Stimulated activated CD8-positive, alpha-beta memory T cell treated with anti-CD3 and anti-CD28 coated beads, Interleukin-12 subunit alpha, Interleukin-12 subunit beta, amount 100 ng/mL, for 1 hour (primary cell): Measurements from ENCODE around the gene PPP1R2.
"Not testable (repeated sequence)": the region's sequence is repeated elsewhere in the genome, so short reads cannot be mapped to it uniquely, and the experiment has no call there.

ENCODE experiments used
- DNase-seq: peaks from one replicate; pipeline ENCODE4 v3.0.0-alpha.2; 2020; ENCODE audit warnings: low read depth

Gene PPP1R2

DNA sequence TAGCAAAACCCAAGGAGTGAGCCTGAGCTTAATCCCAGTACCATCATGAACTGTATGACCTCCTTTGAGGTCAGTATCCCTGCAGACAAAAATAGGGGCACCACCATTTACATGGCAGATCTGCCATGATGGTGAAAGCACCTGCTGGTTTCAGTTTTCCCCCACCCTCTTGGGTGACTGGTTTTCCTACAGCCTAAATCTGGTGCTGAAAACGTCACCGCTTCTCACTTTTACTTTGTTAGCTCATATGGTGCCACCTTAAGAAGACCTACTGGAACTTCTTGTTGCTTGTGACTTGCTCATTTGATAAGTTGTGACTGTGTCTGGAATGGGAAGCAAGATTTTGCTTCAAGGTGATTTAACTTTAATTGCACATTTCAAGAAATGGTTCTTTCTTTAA, 5.1 kb downstream of the PPP1R2 start:
- no peak for DNase-seq

- DNase-seq: no peak
These were observed 7.8 kb downstream of the PPP1R2 start for GRCh38 chr3:195535293-195535692.

DNA sequence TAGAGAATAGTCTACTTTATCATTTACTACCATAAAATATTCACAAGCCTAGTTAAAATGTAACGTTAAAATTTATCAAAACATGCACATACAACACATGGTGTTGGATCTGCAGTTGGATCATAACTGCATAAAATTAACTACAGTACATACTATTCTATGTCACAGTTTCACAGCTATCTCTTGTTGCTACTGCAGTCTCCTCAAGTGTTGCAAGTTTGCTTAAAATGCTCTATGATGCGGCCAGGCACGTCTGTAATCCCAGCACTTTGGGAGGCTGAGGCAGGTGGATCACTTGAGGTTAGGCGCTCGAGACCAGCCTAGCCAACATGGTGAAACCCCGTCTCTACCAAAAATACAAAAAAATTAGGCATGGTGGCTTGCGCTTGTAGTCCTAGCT, 10.3 kb downstream of the PPP1R2 start:
- no peak for DNase-seq

DNA sequence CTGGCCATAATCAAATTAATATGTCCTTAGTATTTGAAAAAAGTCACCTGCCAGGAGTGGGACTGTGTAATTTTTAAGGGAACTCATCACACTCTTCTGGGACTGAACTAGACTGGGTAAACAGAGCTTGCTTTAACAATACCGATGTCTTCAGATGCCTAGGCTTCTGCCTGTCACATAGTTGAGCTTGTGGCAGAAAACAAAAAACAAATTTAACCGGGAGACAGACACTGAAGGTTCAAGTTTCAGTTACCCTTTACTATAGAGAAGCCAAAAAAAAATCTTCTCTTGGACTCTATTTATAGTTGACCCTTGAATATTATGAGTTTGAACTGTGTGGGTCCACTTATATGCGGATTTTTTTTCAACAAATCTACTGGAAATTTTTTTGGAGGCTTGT, 10.8 kb downstream of the PPP1R2 start:
- no peak for DNase-seq

DNA sequence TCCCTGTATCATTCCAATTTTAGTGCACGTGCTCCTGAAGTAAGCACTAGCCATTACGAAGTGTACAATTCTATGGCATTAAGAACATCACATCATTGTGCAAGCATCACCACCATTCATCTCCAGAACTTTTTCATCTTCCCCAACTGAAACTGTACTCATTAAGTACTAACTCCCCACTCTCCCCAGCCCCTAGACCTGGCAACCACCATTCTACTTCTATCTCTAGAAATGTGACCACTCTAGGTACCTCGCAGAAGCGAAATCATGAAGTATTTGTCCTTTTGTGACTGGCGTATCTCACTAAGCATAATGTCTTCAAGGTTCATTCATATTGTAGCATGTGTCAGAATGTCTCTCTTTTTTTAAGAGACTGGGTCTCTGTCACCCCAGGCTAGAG, 11.4 kb downstream of the PPP1R2 start:
- no peak for DNase-seq

DNA sequence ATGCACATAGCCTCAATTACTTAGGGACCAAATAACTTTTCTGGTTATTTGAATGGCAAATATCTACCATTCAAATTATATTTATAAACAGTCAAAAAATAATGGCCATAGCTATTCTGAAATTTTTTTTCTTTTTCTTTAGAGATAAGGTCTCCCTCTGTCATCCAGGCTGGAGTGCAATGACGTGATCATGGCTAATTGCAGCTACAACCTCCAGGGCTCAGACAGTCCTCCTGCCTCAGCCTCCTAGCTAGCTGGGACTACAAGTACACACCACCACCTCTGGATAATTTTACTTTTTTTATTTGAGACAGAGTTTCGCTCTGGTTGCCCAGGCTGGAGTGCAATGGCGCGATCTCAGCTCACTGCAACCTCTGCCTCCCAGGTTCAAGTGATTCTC, 16.6 kb downstream of the PPP1R2 start:
- DNase-seq: no peak

DNA sequence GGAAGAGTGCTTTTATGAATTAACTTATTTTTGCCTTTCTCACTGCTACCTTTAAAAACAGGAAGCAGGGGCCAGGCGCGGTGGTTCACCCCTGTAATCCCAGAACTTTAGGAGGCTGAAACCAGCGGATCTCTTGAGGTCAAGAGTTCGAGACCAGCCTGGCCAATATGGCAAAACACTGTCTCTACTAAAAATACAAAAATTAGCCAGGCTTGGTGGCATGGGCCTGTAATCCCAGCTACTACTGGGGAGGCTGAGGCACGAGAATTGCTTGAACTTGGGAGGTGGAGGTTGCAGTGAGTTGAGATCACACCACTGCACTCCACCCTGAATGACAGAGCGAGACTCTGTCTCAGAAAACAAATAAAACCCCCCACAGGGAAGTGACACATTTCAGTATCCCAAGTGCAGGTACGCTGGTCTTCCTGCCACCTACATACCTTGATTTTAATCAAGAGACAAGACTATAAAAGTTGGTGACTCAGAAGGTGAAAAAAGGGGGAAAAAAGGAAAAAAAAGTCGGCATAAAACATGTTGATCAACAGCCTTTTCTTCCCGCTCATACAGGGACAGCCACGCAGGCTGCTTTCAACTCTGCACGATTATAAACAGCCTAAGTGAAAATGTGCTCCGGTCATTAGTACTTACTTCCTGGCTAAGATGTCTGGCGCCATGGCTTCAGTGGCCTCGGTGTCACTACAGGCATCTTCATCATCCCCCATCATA, 18.8 kb downstream of the PPP1R2 start:
- DNase-seq: no peak

GRCh38 chr3:195522254-195523023, 20.7 kb downstream of the PPP1R2 start:
- no peak for DNase-seq

GRCh38 chr3:195517030-195517429, 26.1 kb downstream of the PPP1R2 start:
- no peak for DNase-seq

DNA sequence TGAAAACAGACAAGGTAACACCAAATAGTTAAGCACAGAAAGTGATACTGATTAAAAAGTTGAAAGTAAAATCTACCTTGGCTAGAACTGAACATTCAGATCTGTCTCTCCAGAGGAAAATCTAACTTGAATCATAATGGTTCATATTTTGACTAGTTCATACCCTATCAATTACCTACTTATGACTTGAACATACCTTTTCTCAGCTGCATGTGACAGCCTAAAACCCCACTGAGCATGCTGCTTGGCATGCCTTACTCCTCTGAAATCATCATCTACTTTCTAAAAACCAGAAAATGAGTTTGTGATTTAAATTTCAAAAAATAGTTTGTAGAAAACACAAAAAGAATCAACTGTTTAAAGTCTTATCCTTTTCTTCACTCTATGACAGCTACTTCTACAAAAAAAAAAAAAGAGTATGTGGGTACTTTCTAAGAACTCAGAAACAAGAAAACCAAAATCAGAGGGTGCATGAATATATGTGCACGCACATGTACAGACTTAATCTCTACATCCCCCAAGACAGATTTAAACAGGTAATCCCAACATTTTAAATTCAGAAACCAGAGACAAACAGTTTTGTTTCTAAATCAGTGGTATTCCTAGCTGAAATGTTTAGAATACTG, 28.4 kb downstream of the PPP1R2 start:
- DNase-seq: not testable (repeated sequence)

DNA sequence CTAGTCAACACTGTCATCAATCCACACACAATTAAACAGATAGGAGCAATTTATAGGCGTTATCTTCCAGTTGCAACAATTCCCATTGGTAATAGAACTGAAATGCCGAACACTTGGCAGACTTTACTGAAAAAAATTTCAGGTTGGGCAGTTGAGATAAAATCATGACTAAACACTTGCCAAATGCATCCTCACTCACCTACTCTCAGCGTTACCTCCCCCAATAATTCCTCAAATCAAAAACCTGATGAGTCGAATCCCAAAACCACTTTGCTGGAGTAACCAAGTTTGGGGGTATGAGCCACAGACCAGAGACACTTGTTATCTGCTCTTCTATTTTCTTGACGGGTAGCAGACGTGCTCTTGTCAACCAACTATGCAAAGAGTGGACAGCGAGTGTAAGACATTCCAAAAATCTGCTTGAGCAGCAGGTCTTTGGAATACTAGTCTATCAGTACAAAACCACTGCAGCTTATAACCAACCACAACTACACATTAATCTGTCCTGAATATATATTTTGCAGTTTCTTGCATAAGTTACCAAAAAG, 30.3 kb downstream of the PPP1R2 start:
- no peak for DNase-seq

GRCh38 chr3:195511136-195511535, 32.0 kb downstream of the PPP1R2 start:
- no peak for DNase-seq

- no peak for DNase-seq
These were observed 34.9 kb downstream of the PPP1R2 start for GRCh38 chr3:195508185-195508584.

- no peak for DNase-seq
These were observed 67.5 kb downstream of the PPP1R2 start for GRCh38 chr3:195475614-195476013.

GRCh38 chr3:195475116-195475515, 68.0 kb downstream of the PPP1R2 start:
- DNase-seq: not testable (repeated sequence)

GRCh38 chr3:195468841-195469240, 74.3 kb downstream of the PPP1R2 start:
- no peak for DNase-seq

DNA sequence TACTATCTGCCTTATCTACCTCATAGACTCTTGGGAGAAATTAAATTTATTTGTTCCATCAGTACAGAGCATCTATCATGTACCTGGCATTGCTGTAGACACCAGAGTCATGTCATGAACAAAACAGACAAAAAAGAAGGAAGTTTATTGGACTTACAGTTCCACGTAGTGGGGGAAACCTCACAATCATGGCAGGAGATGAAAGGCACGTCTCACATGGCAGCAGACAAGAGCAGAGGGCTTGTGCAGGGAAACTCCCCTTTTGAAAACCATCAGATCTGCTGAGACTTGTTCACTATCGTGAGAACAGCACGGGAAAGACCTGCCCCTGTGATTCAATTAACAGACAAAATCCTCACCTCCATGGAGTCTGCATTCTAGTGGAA, 74.7 kb downstream of the PPP1R2 start:
- no peak for DNase-seq

GRCh38 chr3:195467641-195468390, 75.3 kb downstream of the PPP1R2 start:
- no peak for DNase-seq

DNA sequence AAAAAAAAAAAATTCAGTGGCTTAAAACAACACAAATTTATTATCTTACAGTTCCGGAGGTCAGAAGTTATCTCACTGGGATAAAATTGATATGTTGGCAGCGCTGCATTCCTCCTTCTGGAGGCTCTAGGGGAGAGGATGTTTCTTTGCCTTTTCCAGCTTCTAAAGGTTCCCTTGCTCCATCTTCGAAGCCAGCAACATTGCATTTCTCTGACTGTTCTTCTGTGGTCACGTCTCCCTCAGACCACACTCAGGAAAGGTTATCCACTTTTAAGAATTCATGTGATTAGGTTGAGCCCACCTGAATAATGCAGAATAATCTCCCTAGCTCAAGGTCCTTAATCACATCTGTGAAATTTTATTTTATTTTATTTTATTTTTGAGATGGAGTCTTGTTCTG, 76.9 kb downstream of the PPP1R2 start:
- DNase-seq: no peak
